CD1c-positive myeloid dendritic cell (primary cell): ENCODE measurements around the gene DCLRE1B.
"Not testable (repeated sequence)": the region's sequence is repeated elsewhere in the genome, so short reads cannot be mapped to it uniquely, and the experiment has no call there.

Experiments
- DNase-seq: peaks from one replicate; pipeline ENCODE4 v3.0.0-alpha.2; 2016; ENCODE audit errors: extremely low spot score

The DCLRE1B gene

GRCh38 chr1:113947388-113948107 is 42.4 kb downstream of the DCLRE1B start:
- no peak for DNase-seq

GRCh38 chr1:113948151-113948550 is 43.0 kb downstream of the DCLRE1B start:
- DNase-seq, result not testable (repeated sequence)

- peak; percentile 30 for DNase-seq
These were observed 43.9 kb downstream of the DCLRE1B start for GRCh38 chr1:113949007-113949406.

GRCh38 chr1:113950908-113951307 is 45.8 kb downstream of the DCLRE1B start:
- no peak for DNase-seq

GRCh38 chr1:113951719-113952118 is 46.6 kb downstream of the DCLRE1B start:
- DNase-seq, result no peak

- no peak for DNase-seq
These were observed 52.9 kb downstream of the DCLRE1B start for GRCh38 chr1:113957984-113958383.

GRCh38 chr1:113958691-113959090 is 53.6 kb downstream of the DCLRE1B start:
- no peak for DNase-seq

- no peak for DNase-seq
These were observed 58.3 kb downstream of the DCLRE1B start for GRCh38 chr1:113963281-113963906.
